HG03064 (cell line): Measurements from ENCODE around the gene CHCHD6.

ENCODE experiments used
- ATAC-seq: cut with Tn5 transposase; IDR thresholded peaks from one replicate; pipeline ENCODE4 v1.9.1; 2021; ENCODE audit warnings: low read depth; ENCODE audit not compliant: unreplicated experiment

Gene CHCHD6

DNA sequence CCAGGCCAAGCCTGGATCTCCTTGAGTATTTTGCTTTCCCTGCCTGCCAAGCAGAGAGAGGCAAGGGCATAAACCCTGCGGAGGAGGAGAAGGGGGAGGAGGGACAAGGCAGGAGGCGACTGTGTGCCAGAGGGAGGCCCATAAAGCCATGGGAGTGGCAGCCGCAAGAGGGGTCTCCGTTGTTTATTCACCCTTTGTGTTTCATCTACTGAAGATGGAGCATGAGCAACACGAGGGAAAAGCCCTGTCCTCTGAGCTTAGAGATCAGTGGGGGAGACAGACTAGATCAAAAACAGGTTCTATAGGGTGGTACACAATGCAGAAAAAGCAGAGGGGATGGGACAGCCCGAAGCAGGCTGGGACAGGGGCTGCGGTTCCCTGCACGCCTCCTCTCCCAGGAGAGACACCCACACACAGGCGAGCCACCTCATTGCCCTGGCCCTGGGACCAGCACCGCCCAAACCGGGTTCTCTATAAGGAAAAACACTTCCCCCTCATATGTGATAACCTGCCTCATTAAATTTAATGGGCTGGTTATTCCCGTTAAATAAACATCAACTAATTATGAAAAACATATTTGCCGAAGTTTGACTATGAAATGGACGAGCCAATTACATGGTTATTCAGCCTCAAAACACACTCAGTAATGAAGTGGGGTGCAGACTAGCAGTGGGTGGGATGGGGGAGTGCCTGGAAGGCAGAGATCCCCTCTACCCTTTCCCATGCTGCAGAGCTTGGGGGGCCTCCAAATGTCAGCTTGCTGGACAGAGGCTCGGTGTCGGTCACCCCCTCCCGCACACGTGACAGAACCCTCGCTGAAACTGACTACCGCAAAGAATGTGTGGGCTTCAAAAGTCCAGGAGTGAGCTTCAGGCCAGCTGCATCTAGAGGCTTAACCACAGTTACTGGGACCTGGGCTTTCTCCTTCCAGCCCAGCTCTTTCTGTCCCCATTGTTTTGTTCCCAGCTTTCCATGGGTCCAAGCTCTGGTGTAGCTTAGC is 264.7 kb downstream of the CHCHD6 start:
- no peak for ATAC-seq

GRCh38 chr3:126969586-126969985 is 265.5 kb downstream of the CHCHD6 start:
- ATAC-seq, result no peak

DNA sequence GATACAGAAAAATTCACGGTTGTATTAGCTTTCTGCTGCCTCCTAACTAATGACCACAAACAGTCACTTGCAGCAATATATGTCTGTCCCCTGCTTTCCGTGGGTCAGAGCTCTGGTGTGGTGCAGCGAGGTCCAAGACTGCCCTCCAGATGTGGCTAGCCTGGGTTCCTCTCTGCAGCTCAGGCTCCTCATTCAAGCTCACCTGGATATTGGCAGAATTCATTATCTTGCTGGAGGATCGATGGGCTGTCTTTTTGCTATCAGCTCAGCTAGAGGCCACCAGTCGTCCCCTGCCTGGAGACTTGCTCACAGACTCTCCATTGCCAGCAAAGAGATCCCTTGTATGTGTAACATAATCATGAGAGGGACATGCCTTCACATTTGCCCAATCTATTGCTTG is 266.1 kb downstream of the CHCHD6 start:
- no peak for ATAC-seq

DNA sequence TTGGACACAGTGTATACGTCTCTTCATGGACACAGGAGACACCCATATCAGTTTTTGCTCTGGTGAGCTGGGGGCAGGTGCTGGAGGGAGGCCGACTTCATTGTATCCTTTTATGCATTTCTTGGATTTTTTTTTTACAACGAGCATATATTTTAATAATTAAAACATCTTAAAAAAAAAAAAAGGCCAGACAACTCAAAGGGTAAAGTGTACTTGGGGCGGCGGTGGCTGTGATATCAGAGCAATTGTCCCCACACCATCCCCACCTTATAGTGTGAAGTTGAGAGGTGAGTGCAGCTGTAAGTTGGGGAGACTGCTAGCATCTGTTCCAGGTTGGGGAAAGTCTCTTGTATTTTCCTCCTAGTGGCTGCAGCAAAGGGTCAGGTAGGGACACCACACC is 266.9 kb downstream of the CHCHD6 start:
- no peak for ATAC-seq

- no peak for ATAC-seq
These were observed 267.9 kb downstream of the CHCHD6 start for GRCh38 chr3:126971891-126972351.

- ATAC-seq, result no peak
These were observed 268.8 kb downstream of the CHCHD6 start for GRCh38 chr3:126972866-126973265.

DNA sequence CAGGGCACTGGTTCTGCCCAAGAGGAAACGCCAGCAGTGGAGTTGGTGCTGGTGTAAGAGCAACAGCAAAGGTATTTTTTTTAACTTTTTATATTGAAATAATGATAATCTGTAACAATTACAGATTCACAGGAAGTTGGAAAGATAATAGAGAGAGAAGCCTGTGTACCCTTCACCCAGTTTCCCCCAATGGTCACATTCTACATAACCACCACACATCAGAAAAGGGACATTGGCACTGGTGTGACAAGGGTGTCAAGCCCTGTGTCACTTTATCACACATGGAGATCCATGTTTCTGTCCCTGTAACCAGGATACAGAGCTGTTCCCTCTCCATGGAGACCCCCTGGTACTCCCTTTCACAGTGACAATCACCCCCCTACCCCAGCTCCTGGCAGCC is 269.8 kb downstream of the CHCHD6 start:
- no peak for ATAC-seq

- no peak for ATAC-seq
These were observed 270.7 kb downstream of the CHCHD6 start for GRCh38 chr3:126974756-126975155.

DNA sequence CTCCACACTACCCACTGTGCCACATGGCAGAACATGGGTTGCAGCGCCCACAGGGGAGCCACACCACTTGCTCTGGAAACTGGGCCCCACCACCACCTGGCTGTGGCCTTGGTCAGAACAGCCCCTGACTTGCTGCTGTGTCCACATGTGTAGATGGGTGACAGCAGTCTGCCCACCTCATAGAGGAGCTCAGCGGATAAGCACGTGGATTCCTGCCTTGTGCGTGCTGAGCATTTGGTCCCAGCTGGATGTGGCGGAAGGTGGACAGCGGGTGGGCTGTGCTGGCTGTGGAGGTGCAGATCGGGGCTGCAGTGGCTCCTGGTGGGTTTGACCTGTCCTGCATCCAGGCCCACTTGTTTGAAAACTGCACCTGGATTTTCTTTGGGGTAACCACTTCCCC is 272.9 kb downstream of the CHCHD6 start:
- ATAC-seq, result no peak

GRCh38 chr3:126977821-126978220 is 273.8 kb downstream of the CHCHD6 start:
- no peak for ATAC-seq

- no peak for ATAC-seq
These were observed 274.3 kb downstream of the CHCHD6 start for GRCh38 chr3:126978291-126978690.

DNA sequence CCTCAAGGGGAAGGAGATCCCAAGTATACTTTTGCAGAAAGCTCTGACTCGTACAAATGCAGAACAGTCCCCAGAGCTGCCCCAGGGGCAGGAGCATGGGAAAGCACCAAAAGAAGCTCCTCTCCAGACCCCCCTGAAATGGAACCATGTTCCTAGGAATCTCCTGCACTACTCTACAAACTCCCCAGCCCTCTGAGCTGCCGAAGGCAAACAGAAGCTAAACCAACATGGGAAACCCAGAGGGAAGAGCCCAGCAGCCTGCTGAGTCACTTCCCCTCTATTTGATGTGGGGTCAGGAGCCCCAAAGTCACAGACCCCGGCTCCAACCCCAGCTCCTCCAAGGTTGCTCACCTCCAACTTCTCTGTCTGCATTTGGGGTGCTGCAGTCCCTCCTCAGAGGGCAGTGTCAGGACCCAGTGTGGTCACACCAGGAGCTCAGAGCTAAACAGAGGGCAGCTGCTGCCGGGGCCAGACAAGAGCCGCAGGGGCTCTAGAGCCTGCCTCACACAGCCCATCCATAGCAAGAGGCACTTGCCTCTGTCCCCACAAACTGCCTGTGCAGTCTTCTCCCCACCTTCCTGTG is 275.1 kb downstream of the CHCHD6 start:
- ATAC-seq, result no peak

DNA sequence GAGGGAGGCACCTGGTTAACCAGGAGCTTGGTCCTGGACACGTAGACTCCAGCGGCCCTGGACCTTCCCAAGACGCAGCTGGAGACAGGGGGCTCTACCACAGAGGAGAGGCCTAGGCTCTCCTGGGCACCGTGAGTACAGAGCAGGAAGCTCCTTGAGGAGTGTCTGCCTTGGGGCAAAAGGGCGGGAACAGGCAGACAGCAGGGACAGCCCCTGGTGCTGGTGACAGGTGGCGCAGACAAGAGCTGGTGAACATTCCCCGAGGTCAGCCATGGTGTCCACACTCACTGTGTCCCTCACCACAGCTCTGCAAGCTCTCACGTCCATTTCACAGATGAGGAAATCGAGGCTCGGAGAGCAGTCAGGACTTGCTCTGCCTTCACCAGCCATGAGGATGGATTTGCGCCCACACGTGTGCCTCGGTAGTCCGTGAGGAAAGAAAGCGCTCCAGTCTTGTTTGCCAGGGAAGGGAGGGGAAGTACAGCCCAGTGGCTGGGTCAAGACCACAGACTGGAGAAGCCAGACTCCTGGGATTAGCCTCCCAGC is 276.3 kb downstream of the CHCHD6 start:
- no peak for ATAC-seq

- ATAC-seq, result peak; percentile 38
These were observed 278.1 kb downstream of the CHCHD6 start for GRCh38 chr3:126982126-126982470.

DNA sequence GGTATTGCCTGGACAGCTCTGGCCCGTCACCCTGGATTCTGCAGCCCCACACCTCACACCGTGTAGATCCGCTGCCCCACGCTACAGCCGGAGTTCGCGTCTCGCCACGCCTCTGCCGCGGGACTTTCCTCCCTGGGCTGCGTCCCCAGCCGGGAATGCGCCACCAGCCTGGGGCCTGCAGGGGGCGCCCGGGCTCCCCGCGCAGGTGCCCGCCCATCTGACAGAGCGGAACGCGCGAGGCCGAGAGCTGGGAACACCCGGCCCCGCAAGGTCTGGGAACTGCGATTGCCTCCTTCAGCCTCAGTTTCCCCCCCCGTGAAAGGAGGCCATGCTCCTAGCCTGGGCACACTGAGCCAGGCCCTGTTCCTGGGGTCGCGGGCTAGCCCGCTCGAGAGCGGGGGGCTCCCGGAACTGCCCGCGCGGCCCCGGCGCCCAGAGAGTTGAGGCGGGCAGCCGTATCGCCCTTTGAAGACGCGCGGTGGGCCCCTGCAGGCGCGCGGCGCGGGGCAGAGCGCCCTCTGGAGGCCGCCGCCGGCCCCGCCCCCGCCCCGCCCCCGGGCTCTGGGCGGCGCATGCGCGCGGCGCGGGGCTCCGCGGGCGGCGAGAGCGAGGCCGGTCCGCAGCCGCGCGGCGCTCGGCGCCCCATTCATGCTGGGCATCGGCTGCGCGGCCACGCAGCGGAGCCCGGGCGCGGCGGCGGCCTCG is 278.6 kb downstream of the CHCHD6 start, which contains the start of gene PLXNA1:
PLXNA1 (plus strand) TSS at position 645 of the 705 bp plus-strand sequence. CDS start 5,479 bp downstream, outside the sequence.
- peak; percentile 41 for ATAC-seq

GRCh38 chr3:126983276-126983652 is 279.2 kb downstream of the CHCHD6 start:
- ATAC-seq, result peak; percentile 9

DNA sequence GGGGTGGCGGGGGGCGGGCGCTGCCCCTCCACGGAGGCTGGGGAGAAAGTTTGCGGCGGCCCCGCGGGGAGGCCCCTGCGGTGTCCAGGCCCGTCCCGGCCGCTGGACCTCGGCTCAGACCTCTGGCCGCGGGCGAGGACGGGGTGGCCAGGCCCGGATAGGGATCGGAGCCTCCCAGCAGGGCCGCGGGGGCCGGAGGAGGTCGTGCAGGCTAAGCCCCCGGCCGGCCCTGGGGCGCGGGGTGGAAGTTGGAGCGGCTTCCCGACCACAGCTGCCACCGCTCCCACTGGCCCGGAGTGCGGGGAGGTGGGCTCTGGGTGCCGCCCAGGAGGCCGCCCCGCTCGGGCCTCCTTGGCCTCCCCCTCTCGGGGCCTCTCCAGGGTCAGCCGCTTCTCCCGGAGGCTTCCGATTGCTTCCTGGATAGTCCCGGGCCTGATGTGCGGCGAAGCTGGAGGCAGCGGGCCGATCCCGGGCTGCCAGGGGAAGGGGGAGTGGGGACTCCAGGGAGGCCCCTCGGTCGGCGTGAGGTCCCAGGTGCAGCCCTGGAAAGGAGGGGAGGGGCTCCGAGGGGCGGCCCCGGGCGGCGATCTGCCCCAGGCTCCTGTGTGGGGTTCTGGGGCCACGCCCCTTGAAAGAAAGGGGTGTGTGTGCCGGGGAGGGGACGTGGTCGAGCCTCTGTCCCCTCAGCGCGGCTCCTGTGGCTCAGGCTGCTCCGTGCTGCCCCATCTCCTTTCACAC is 279.8 kb downstream of the CHCHD6 start:
- ATAC-seq, result peak; percentile 11

DNA sequence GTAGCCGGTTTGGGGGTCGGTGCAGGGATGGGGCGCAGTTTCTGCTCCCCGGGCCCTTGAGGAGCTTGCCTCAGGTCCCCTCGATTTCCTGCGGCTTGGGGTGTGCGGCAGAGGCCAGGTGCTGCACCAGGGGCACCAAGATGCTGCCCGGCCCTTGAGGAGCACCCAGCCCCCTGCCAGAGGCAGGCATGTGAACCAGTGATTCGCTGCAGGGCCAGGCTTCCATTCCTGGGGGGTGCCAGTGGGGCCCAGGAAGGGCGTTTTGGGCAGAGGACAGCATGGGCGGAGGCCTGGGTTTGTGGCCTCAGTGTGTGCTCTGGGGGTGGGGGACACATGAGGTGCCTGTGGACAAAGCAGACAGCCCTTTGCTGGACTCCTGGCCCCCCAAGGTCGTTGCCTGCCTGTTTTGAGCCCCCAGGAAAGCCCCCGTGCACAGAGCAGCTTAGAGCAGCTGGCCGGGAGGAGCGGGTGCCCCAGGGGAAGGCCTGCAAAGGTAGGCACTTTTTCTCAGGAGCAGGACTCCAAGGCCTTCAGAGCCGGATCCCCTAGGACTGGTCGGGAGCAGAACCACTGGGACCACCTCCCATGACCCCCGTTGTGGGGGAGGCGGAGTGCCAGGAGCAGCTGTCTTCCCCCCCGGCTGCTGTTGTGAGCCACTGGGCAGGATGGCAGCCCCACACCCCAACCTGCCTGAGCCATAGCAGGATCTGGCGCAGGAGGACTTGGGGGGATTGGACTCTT is 280.5 kb downstream of the CHCHD6 start:
- no peak for ATAC-seq

- ATAC-seq, result no peak
These were observed 281.3 kb downstream of the CHCHD6 start for GRCh38 chr3:126985132-126985985.
